Putamen (tissue), 1 donor: ENCODE results near the gene PKP1.
"Not testable (repeated sequence)": the region's sequence is repeated elsewhere in the genome, so short reads cannot be mapped to it uniquely, and the experiment has no call there.

ENCODE experiments used
- DNase-seq: peaks from one replicate; pipeline ENCODE4 v3.0.0-alpha.2; 2016; ENCODE audit warnings: low spot score

PKP1 gene

GRCh38 chr1:201282931-201283829, at the start of gene PKP1:
TSS of gene PKP1 (plus strand) at chr1:201283506. CDS start at chr1:201283703, 197 bp downstream.
- no peak for DNase-seq

- not testable (repeated sequence) for DNase-seq
Measured at GRCh38 chr1:201239646-201240045, 43.7 kb upstream of the PKP1 start.

- DNase-seq: no peak
Measured at GRCh38 chr1:201240171-201240570, 43.1 kb upstream of the PKP1 start.

- no peak for DNase-seq
Measured at GRCh38 chr1:201241736-201242135, 41.6 kb upstream of the PKP1 start.

GRCh38 chr1:201245082-201245481, 38.2 kb upstream of the PKP1 start:
- DNase-seq: no peak

GRCh38 chr1:201248721-201249559, 34.4 kb upstream of the PKP1 start:
- no peak for DNase-seq

GRCh38 chr1:201250326-201251011, 32.8 kb upstream of the PKP1 start:
- no peak for DNase-seq

GRCh38 chr1:201251411-201251810, 31.9 kb upstream of the PKP1 start:
- no peak for DNase-seq

- DNase-seq: no peak
Measured at GRCh38 chr1:201251851-201252430, 31.4 kb upstream of the PKP1 start.

- DNase-seq: no peak
Measured at GRCh38 chr1:201252944-201253371, 30.3 kb upstream of the PKP1 start.

- no peak for DNase-seq
Measured at GRCh38 chr1:201253411-201253810, 29.9 kb upstream of the PKP1 start.

GRCh38 chr1:201253906-201254624, 29.2 kb upstream of the PKP1 start:
- no peak for DNase-seq

- DNase-seq: peak; percentile 23
Measured at GRCh38 chr1:201254625-201255478, 28.5 kb upstream of the PKP1 start.

GRCh38 chr1:201255479-201256362, 27.6 kb upstream of the PKP1 start:
- DNase-seq: no peak

- not testable (repeated sequence) for DNase-seq
Measured at GRCh38 chr1:201258132-201258531, 25.2 kb upstream of the PKP1 start.

GRCh38 chr1:201258763-201259230, 24.5 kb upstream of the PKP1 start:
- DNase-seq: no peak

GRCh38 chr1:201259476-201260235, 23.6 kb upstream of the PKP1 start:
- DNase-seq: no peak

GRCh38 chr1:201260236-201260590, 23.1 kb upstream of the PKP1 start:
- DNase-seq: no peak
